ENCODE results near the gene MIB2.
A peak's percentile ranks its signal among the peaks of the same experiment; 100 is the strongest.
"Not testable (repeated sequence)": the region's sequence is repeated elsewhere in the genome, so short reads cannot be mapped to it uniquely, and the experiment has no call there.

Gene MIB2

GRCh38 chr1:1615256-1616044 lies at the start of gene MIB2:
Gene MIB2, plus strand, starts transcription at chr1:1615500. Its CDS starts 7,953 bp downstream, at chr1:1623453.
- DNase-seq: peak; percentile 96

GRCh38 chr1:1567152-1567875 lies 48.0 kb upstream of the MIB2 start:
- DNase-seq: no peak

- DNase-seq: no peak
These were observed 47.4 kb upstream of the MIB2 start for GRCh38 chr1:1567891-1568291.

- DNase-seq: no peak
These were observed 46.0 kb upstream of the MIB2 start for GRCh38 chr1:1569341-1569740.

- peak; percentile 67 for DNase-seq
These were observed 41.2 kb upstream of the MIB2 start for GRCh38 chr1:1573843-1574720.

GRCh38 chr1:1574721-1575537 lies 40.4 kb upstream of the MIB2 start, which contains the start of gene SSU72:
Gene SSU72, minus strand, starts transcription at chr1:1574863. Its CDS starts 306 bp downstream, at chr1:1574557.
- peak; percentile 91 for DNase-seq

- DNase-seq: no peak
These were observed 37.8 kb upstream of the MIB2 start for GRCh38 chr1:1577367-1578011.

GRCh38 chr1:1578371-1578940 lies 36.8 kb upstream of the MIB2 start:
- no peak for DNase-seq

- DNase-seq: no peak
These were observed 32.5 kb upstream of the MIB2 start for GRCh38 chr1:1582585-1583346.

GRCh38 chr1:1583347-1584010 lies 31.8 kb upstream of the MIB2 start:
- no peak for DNase-seq

- DNase-seq: no peak
These were observed 23.8 kb upstream of the MIB2 start for GRCh38 chr1:1591452-1591851.

GRCh38 chr1:1593834-1594601 lies 21.3 kb upstream of the MIB2 start:
- DNase-seq: no peak

- no peak for DNase-seq
These were observed 20.6 kb upstream of the MIB2 start for GRCh38 chr1:1594602-1595260.

GRCh38 chr1:1595341-1595740 lies 20.0 kb upstream of the MIB2 start:
- not testable (repeated sequence) for DNase-seq

GRCh38 chr1:1596493-1597274 lies 18.6 kb upstream of the MIB2 start:
- no peak for DNase-seq

GRCh38 chr1:1597275-1597930 lies 17.9 kb upstream of the MIB2 start:
- DNase-seq: peak; percentile 6

- no peak for DNase-seq
These were observed 17.1 kb upstream of the MIB2 start for GRCh38 chr1:1598051-1598719.

Measured in stimulated activated naive CD4-positive, alpha-beta T cell treated with Interleukin-2 at 50 U/mL for 16 hours (primary cell).